Stimulated activated CD4-positive, alpha-beta T cell treated with anti-CD3 and anti-CD28 coated beads, Interleukin-1b, Interleukin-23, amount 100 ng/mL, for 24 hours (primary cell): ENCODE measurements around the gene NUP93.

Experiments used
- DNase-seq, 4 experiments: peaks; one replicate each; pipeline ENCODE4 v3.0.0-alpha.2; 2020; ENCODE audit warnings: low read depth in 4 of 4, low spot score in 1 of 4

The NUP93 gene

GRCh38 chr16:56886296-56886695 is 156.4 kb downstream of the NUP93 start:
- DNase-seq = no peak

- no peak for DNase-seq
Observed at GRCh38 chr16:56886826-56887225, 156.9 kb downstream of the NUP93 start.

GRCh38 chr16:56888806-56889205 is 158.9 kb downstream of the NUP93 start:
- no peak for DNase-seq

GRCh38 chr16:56889206-56889605 is 159.3 kb downstream of the NUP93 start:
- DNase-seq = no peak

DNA sequence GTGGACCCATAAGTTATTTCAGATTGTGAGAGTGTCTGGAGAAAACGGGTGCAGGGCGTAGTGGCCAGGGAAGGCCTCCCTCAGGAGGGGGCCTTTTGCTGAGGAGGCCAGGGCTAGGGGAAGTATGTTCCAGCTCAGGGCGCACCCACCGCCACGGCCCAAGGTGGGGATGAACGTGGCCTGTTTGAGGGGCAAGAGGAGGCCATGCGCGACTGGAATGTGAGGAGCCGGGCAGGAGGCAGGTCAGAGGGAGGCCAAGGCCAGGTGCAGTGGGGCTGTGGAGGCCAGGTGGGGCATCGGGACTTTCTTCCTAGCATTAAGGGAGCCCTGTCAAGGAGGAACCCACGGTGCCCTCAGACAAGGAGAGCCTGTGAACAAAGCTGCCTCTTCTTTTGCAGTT is 161.8 kb downstream of the NUP93 start:
- no peak for DNase-seq

GRCh38 chr16:56892705-56893104 is 162.8 kb downstream of the NUP93 start:
- no peak for DNase-seq

- DNase-seq = no peak
Observed at GRCh38 chr16:56894331-56894917, 164.5 kb downstream of the NUP93 start.

DNA sequence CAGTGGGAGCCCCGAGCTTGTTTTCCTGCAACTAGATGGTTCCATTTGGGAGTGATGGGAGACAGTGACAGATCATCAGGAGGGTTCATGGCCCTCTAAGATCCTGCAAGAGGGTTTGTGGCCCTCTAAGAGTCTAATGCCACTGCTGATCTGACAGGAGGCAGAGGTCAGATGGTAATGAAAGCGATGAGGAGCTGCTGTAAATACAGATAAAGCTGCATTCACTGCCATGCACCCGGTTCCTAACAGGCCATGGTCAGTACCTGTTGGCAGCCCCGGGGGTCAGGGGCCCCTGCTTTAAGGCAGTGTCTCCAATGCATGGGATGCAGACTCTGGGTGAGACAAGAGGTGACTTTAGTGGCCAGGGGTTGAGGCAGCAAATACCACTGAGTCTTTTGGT is 165.9 kb downstream of the NUP93 start:
- DNase-seq = no peak

GRCh38 chr16:56896244-56896643 is 166.3 kb downstream of the NUP93 start:
- DNase-seq = no peak

- DNase-seq = no peak
Observed at GRCh38 chr16:56897026-56897799, 167.3 kb downstream of the NUP93 start.

DNA sequence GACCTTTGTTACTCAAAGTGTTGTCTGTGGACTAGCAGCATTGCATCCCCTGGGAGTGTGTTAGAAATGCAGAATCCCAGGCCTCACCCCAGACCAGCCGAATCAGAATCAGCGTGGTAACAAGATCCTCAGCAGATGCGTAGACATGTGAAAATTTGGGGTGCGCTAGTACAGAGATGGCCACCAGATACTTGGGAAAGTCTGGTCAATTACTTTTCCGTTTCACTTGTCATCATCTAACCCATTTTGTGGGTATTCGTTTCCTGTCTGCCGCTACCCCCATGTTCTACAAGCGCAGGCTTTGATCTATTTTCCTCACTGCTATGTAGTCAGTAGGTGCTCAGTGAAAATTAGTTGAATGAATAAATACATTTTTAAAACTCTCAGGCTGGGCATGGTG is 168.9 kb downstream of the NUP93 start:
- DNase-seq = no peak
